HepG2 (cell line): ENCODE data around the gene BCAS3. TPM values are rescaled to one million over a fixed set of nuclear protein-coding genes. Genes with fewer than 3 reads are reported as not detected.

Experiments
- ARNT ChIP-seq: fragments of 450-650 bp; IDR thresholded peaks from 2 replicates; pipeline ENCODE4 v1.6.1; 2017
- ATF5 ChIP-seq: sonication (generic); formaldehyde crosslinking; IDR thresholded peaks from 2 replicates; pipeline ENCODE4 v1.4.0; 2020; ENCODE audit warnings: mild to moderate bottlenecking, low read depth, missing genetic modification reagents
- CHD4 ChIP-seq: fragments of 200-600 bp; sonication (generic); IDR thresholded peaks from 2 replicates; pipeline ENCODE4 v1.7.0; 2017; ENCODE audit warnings: mild to moderate bottlenecking, low read length, borderline replicate concordance
- DZIP1 ChIP-seq: sonication (generic); formaldehyde crosslinking; IDR thresholded peaks from 2 replicates; pipeline ENCODE4 v1.5.0; 2020; ENCODE audit warnings: mild to moderate bottlenecking, missing genetic modification reagents
- ELF1 ChIP-seq: sonication (generic); formaldehyde crosslinking; IDR thresholded peaks from 2 replicates; pipeline ENCODE4 v1.4.0; 2020; ENCODE audit warnings: missing genetic modification reagents
- FOXA1 ChIP-seq, 2 experiments: fragments of 450-650 bp in 1 of 2; sonication (generic) in 1 of 2; formaldehyde crosslinking in 1 of 2; IDR thresholded peaks; 2 replicates each; pipeline versions ENCODE4 v1.4.0 to v1.6.1; 2016 to 2020; ENCODE audit warnings: missing genetic modification reagents in 1 of 2
- GATAD2A ChIP-seq: IDR thresholded peaks from 2 replicates; pipeline ENCODE4 v1.6.1; 2016
- GTF2F1 ChIP-seq: fragments of 150-350 bp; IDR thresholded peaks from 2 replicates; pipeline ENCODE4 v1.6.1; 2014; ENCODE audit warnings: low read length
- HOXD1 ChIP-seq: sonication (generic); formaldehyde crosslinking; IDR thresholded peaks from 2 replicates; pipeline ENCODE4 v1.5.0; 2020; ENCODE audit warnings: missing genetic modification reagents
- NR1H2 ChIP-seq: sonication (generic); formaldehyde crosslinking; IDR thresholded peaks from 2 replicates; pipeline ENCODE4 v1.8.1; 2022; ENCODE audit warnings: low read depth, missing genetic modification reagents, borderline replicate concordance
- ONECUT2 ChIP-seq: sonication (generic); formaldehyde crosslinking; IDR thresholded peaks from 2 replicates; pipeline ENCODE4 v1.4.0; 2020; ENCODE audit warnings: missing genetic modification reagents
- RARG ChIP-seq: sonication (generic); formaldehyde crosslinking; IDR thresholded peaks from 2 replicates; pipeline ENCODE4 v1.4.0; 2020; ENCODE audit warnings: low read depth, mild to moderate bottlenecking, missing genetic modification reagents
- SMYD3 ChIP-seq: sonication (generic); formaldehyde crosslinking; IDR thresholded peaks from 2 replicates; pipeline ENCODE4 v1.8.1; 2023; ENCODE audit warnings: mild to moderate bottlenecking, missing genetic modification reagents
- SUZ12 ChIP-seq: fragments of 150-350 bp; IDR thresholded peaks from 2 replicates; pipeline ENCODE4 v1.6.1; 2014; ENCODE audit warnings: low read depth, low read length
- TBP ChIP-seq: sonication (generic); formaldehyde crosslinking; IDR thresholded peaks from 2 replicates; pipeline ENCODE4 v1.5.0; 2020; ENCODE audit warnings: missing genetic modification reagents
- TCF12 ChIP-seq, 2 experiments: fragments of 450-650 bp in 1 of 2; sonication (generic) in 1 of 2; formaldehyde crosslinking in 1 of 2; IDR thresholded peaks; 2 replicates each; pipeline versions ENCODE4 v1.6.1 to v1.8.0; 2017 to 2022; ENCODE audit warnings: antibody characterized with exemption in 1 of 2, mild to moderate bottlenecking in 1 of 2, missing genetic modification reagents in 1 of 2, moderate library complexity in 1 of 2
- ZC3H4 ChIP-seq: sonication (generic); formaldehyde crosslinking; IDR thresholded peaks from 2 replicates; pipeline ENCODE4 v1.4.0; 2020; ENCODE audit warnings: missing genetic modification reagents, borderline replicate concordance
- ZFX ChIP-seq: sonication (generic); formaldehyde crosslinking; IDR thresholded peaks from 2 replicates; pipeline ENCODE4 v1.4.0; 2020; ENCODE audit warnings: mild to moderate bottlenecking, low read depth, missing genetic modification reagents, moderate library complexity
- ZNF205 ChIP-seq: IDR thresholded peaks from 2 replicates; pipeline ENCODE4 v1.6.1; 2018; ENCODE audit warnings: missing biosample characterization, missing genetic modification reagents
- ZNF557 ChIP-seq: sonication (generic); formaldehyde crosslinking; IDR thresholded peaks from 2 replicates; pipeline ENCODE4 v1.4.0; 2020; ENCODE audit warnings: missing genetic modification reagents
- ZNF609 ChIP-seq: sonication (generic); formaldehyde crosslinking; IDR thresholded peaks from 2 replicates; pipeline ENCODE4 v1.4.0; 2020; ENCODE audit warnings: mild to moderate bottlenecking, missing genetic modification reagents, borderline replicate concordance
- ZNF672 ChIP-seq: sonication (generic); formaldehyde crosslinking; IDR thresholded peaks from 2 replicates; pipeline ENCODE4 v1.8.1; 2022; ENCODE audit warnings: missing genetic modification reagents
- ZNF749 ChIP-seq: sonication (generic); formaldehyde crosslinking; IDR thresholded peaks from 2 replicates; pipeline ENCODE4 v1.8.0; 2022; ENCODE audit warnings: mild to moderate bottlenecking, missing genetic modification reagents, moderate library complexity, borderline replicate concordance
- polyA plus RNA-seq, 8 experiments: library from polyadenylated mRNA; depleted of rRNA in 3 of 8; stranded (reverse) in 7 of 8; unstranded in 1 of 8; fragments of >200 nt; fragmentation: Illumina TruSeq in 4 of 8; extraction: Trizol in 4 of 8; gene quantifications; 2 replicates each; pipeline versions ENCODE4 v1.2.1 to v1.2.3, GENCODE V29; 2011 to 2016; ENCODE audit warnings: low read depth in 4 of 8, missing spikeins in 1 of 8, mixed read lengths in 1 of 8; ENCODE audit not compliant: insufficient read depth in 1 of 8
- total RNA-seq, 5 experiments: library from RNA; depleted of rRNA; stranded (reverse); fragments of >200 nt; fragmentation: Illumina TruSeq; extraction: Trizol; gene quantifications; 2 replicates each; pipeline ENCODE4 v1.2.3, GENCODE V29; 2016; ENCODE audit warnings: low read depth in 1 of 5

The BCAS3 gene
- total and polyA plus RNA-seq, 2 of the 13 experiments (the other 11 are each of a cell fraction or from before 2014, with no cell fraction given): 10.7 to 11.2 TPM

- no peak for TF ChIP-seq DZIP1 (CRISPR knock-in tag)
- peak; percentile 55; the same call in 1 of the 2 replicates for TF ChIP-seq ZNF609 (CRISPR knock-in tag)
- peak; percentile 97 for TF ChIP-seq ZFX (CRISPR knock-in tag)
- TF ChIP-seq ZNF672: peak; percentile 61; the same call in 1 of the 2 replicates
- TF ChIP-seq GATAD2A (CRISPR knock-in tag): peak; percentile 84
- peak; percentile 31; the same call in 1 of the 2 replicates for TF ChIP-seq ELF1
- no peak for TF ChIP-seq ONECUT2 (CRISPR knock-in tag)
- no peak for TF ChIP-seq SMYD3
- no peak for TF ChIP-seq CHD4
- peak; percentile 92 for TF ChIP-seq ZNF205
- 0 out of 2 replicates have a peak, but pooled peaks have one; percentile 32 for TF ChIP-seq ATF5 (CRISPR knock-in tag)
- TF ChIP-seq ZNF557 (CRISPR knock-in tag): no peak
- no peak for TF ChIP-seq TCF12 (IDR thresholded peaks at IDR 0.05)
- no peak for TF ChIP-seq TCF12 (CRISPR knock-in tag; IDR thresholded peaks at IDR 0.05)
- TF ChIP-seq ZNF749 (CRISPR knock-in tag): no peak
- TF ChIP-seq FOXA1 (IDR thresholded peaks at IDR 0.05): no peak
- TF ChIP-seq FOXA1 (CRISPR knock-in tag; IDR thresholded peaks at IDR 0.05): no peak; the same call in 1 of the 2 replicates
- TF ChIP-seq GTF2F1: peak; percentile 60; the same call in 1 of the 2 replicates
- no peak for TF ChIP-seq HOXD1 (CRISPR knock-in tag)
- no peak for TF ChIP-seq TBP
- no peak; the same call in 1 of the 2 replicates for TF ChIP-seq ZC3H4 (CRISPR knock-in tag)
- no peak for TF ChIP-seq SUZ12
- no peak for TF ChIP-seq ARNT
- peak; percentile 83; the same call in 1 of the 2 replicates for TF ChIP-seq NR1H2 (CRISPR knock-in tag)
- TF ChIP-seq RARG (CRISPR knock-in tag): 0 out of 2 replicates have a peak, but pooled peaks have one; percentile 52
These were observed 734.6 kb downstream of the BCAS3 start (continued) for GRCh38 chr17:61412143-61412859.
